Keratinocyte (primary cell): ENCODE results near the gene EPB41L4B. TPM values are rescaled to one million over a fixed set of nuclear protein-coding genes. Genes with fewer than 3 reads are reported as not detected.

Experiments used
- DNase-seq: peaks from one replicate; pipeline ENCODE4 v3.0.0-alpha.2; 2011; ENCODE audit warnings: low read depth, missing footprints, low spot score
- FAIRE-seq: peaks from 2 replicates; lab custom pipeline; 2011; peaks lifted over from hg19 to GRCh38; lab: Jason Lieb, UNC
- H2AFZ ChIP-seq: 2 replicates; pipeline ENCODE4 v1.6.0; 2012; ENCODE audit warnings: low read length, control low read depth, inconsistent platforms; ENCODE audit not compliant: control insufficient read depth
- H3K27ac ChIP-seq: 2 replicates; pipeline ENCODE4 v1.5.1; 2011; ENCODE audit warnings: low read length; ENCODE audit not compliant: control insufficient read depth, insufficient read depth
- H3K27me3 ChIP-seq: 3 replicates; pipeline ENCODE4 v1.6.0; 2011; ENCODE audit warnings: low read length; ENCODE audit not compliant: control insufficient read depth, insufficient read depth; ENCODE audit errors: extremely low read depth
- H3K36me3 ChIP-seq, 2 experiments: 2 replicates in 1 of 2; 3 replicates in 1 of 2; pipeline ENCODE4 v1.5.1; 2011; ENCODE audit warnings: low read length in 2 of 2, mild to moderate bottlenecking in 1 of 2; ENCODE audit not compliant: control insufficient read depth in 2 of 2, insufficient read depth in 2 of 2; ENCODE audit errors: extremely low read depth in 1 of 2
- H3K4me1 ChIP-seq: 3 replicates; pipeline ENCODE4 v1.5.1; 2011; ENCODE audit warnings: low read length; ENCODE audit not compliant: control insufficient read depth, insufficient read depth; ENCODE audit errors: extremely low read depth
- H3K4me2 ChIP-seq: 3 replicates; pipeline ENCODE4 v1.6.0; 2011; ENCODE audit warnings: low read depth, low read length; ENCODE audit not compliant: control insufficient read depth, insufficient read depth; ENCODE audit errors: extremely low read depth
- H3K4me3 ChIP-seq, 3 experiments: fragments of 200-600 bp in 1 of 3; sonication (generic) in 1 of 3; 2 replicates in 2 of 3; 3 replicates in 1 of 3; pipeline ENCODE4 v1.5.1; 2011 to 2016; ENCODE audit warnings: low read length in 3 of 3, mild to moderate bottlenecking in 3 of 3, control low read depth in 2 of 3, inconsistent platforms in 1 of 3, low read depth in 1 of 3, mixed read lengths in 1 of 3, mixed run types in 1 of 3, moderate library complexity in 1 of 3; ENCODE audit not compliant: control insufficient read depth in 2 of 3, insufficient read depth in 2 of 3; ENCODE audit errors: extremely low read depth in 1 of 3
- H3K79me2 ChIP-seq: 2 replicates; pipeline ENCODE4 v1.6.0; 2012; ENCODE audit warnings: low read length; ENCODE audit not compliant: control insufficient read depth, insufficient read depth
- H3K9ac ChIP-seq: 3 replicates; pipeline ENCODE4 v1.6.0; 2011; ENCODE audit warnings: low read length; ENCODE audit not compliant: control insufficient read depth, insufficient read depth; ENCODE audit errors: extremely low read depth
- H3K9me1 ChIP-seq: 3 replicates; pipeline ENCODE4 v1.6.0; 2011; ENCODE audit warnings: low read length; ENCODE audit not compliant: control insufficient read depth, insufficient read depth; ENCODE audit errors: extremely low read depth
- H3K9me3 ChIP-seq: 2 replicates; pipeline ENCODE4 v1.5.1; 2012; ENCODE audit warnings: low read depth, low read length; ENCODE audit not compliant: control insufficient read depth
- H4K20me1 ChIP-seq: 3 replicates; pipeline ENCODE4 v1.6.0; 2011; ENCODE audit warnings: low read length; ENCODE audit not compliant: control insufficient read depth, insufficient read depth; ENCODE audit errors: extremely low read depth
- EZH2 ChIP-seq: IDR thresholded peaks from one replicate; pipeline ENCODE4 v1.6.1; 2012; ENCODE audit warnings: inconsistent platforms, mild to moderate bottlenecking, low read length, moderate library complexity
- dilution Hi-C: fragments of 300-500 bp; cut with MboI; formaldehyde crosslinking; loops from one replicate; pipeline ENCODE4 v1.7.0; 2020; ENCODE audit warnings: low sequenced_read_pairs; ENCODE audit not compliant: extremely low pct_ligation_motif_present
- polyA plus RNA-seq, 5 experiments: library from polyadenylated mRNA; depleted of rRNA in 3 of 5; stranded (reverse) in 3 of 5; stranded (forward) in 1 of 5; unstranded in 1 of 5; fragments of >200 nt; gene quantifications; 1 replicate in 1 of 5; 2 replicates in 3 of 5; 3 replicates in 1 of 5; pipeline versions ENCODE4 v1.2.1 to v1.2.3, GENCODE V29; 2011 to 2012; ENCODE audit warnings: missing spikeins in 2 of 5, low read depth in 1 of 5, low replicate concordance in 1 of 5
- TF ChIP-seq, protein P1 (sequence below), 3 experiments: IDR thresholded peaks in 1 of 3; conservative IDR thresholded peaks in 1 of 3; optimal IDR thresholded peaks in 1 of 3; 2 replicates in 2 of 3; 3 replicates in 1 of 3; pipeline versions ENCODE3 to v1.5.1; 2011; ENCODE audit warnings: low read length in 3 of 3, mild to moderate bottlenecking in 3 of 3, moderate library complexity in 2 of 3, control low read depth in 1 of 3, inconsistent platforms in 1 of 3; ENCODE audit not compliant: insufficient read depth in 2 of 3; ENCODE audit errors: extremely low read depth in 1 of 3

EPB41L4B gene
- polyA plus RNA-seq, 1 donor (not counting 4 experiments of a cell fraction or from before 2014, with no cell fraction given), result 13.7 TPM

DNA sequence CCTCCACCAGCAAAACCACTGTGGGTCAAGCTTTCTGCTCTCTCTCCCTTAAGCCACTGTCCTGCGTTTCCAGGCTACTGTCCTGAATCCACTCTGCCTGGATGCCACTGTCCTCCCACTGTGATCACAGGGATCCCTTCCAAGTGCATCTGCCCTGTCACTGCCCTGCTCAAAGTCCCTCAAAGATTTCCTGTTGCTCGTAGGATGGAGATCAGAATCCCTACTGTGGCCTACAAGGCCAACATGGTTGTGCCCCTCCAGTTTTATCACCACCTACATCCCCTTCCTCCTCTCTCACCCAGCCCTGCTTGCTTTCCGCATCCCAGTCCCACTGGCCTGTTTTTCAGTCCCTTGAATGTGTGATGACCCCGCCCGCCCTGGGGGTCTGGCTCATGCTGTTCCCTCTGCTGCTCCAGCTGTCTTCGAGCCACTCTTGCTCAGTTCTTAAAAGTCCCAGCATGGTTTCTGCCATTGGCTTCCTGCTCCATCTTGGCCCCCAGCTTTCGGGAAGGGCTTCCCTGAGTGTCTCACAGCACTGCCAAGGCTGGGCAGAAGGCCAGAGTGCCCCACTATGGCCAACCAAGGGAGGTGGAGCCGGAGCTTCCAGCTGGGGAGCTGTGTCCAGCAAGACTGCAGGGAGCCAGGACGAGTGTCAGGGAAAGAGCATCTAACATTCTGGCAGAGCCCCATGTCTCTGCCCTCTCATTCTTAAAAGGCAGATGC is 140.9 kb downstream of the EPB41L4B start:
- no peak for FAIRE-seq
- Histone ChIP-seq H3K9me1 (no peaks in the 10 kb centered on the region), H3K4me1 (no peaks in the 10 kb centered on the region), H4K20me1 (no peaks in the 10 kb centered on the region), H3K27me3 (peaks cover 7% of the 10 kb centered on the region), H3K9me3 (no peaks in the 10 kb centered on the region), H3K27ac (no peak overlapping the region), H3K9ac (no peak overlapping the region), H3K36me3 (no peaks in the 10 kb centered on the region), H3K4me2 (no peak overlapping the region), H2AFZ (no peak overlapping the region), H3K79me2 (no peaks in the 10 kb centered on the region), H3K4me3 (no peak overlapping the region)
- no peak for DNase-seq
- dilution Hi-C loops, result loop anchor here (10.0 kb wide), 1 partner anchor 55 kb away; no protein-coding TSS in a partner anchor
- no peak for TF ChIP-seq EZH2
- TF ChIP-seq, protein P1, sequence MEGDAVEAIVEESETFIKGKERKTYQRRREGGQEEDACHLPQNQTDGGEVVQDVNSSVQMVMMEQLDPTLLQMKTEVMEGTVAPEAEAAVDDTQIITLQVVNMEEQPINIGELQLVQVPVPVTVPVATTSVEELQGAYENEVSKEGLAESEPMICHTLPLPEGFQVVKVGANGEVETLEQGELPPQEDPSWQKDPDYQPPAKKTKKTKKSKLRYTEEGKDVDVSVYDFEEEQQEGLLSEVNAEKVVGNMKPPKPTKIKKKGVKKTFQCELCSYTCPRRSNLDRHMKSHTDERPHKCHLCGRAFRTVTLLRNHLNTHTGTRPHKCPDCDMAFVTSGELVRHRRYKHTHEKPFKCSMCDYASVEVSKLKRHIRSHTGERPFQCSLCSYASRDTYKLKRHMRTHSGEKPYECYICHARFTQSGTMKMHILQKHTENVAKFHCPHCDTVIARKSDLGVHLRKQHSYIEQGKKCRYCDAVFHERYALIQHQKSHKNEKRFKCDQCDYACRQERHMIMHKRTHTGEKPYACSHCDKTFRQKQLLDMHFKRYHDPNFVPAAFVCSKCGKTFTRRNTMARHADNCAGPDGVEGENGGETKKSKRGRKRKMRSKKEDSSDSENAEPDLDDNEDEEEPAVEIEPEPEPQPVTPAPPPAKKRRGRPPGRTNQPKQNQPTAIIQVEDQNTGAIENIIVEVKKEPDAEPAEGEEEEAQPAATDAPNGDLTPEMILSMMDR (optimal IDR thresholded peaks at IDR 0.05 in 1 of 3, IDR thresholded peaks at IDR 0.05 in 1 of 3, conservative IDR thresholded peaks at IDR 0.05 in 1 of 3; ENCODE audit: extremely low read depth in 1 of 3, insufficient read depth in 2 of 3, low read length in 3 of 3), result no peak

DNA sequence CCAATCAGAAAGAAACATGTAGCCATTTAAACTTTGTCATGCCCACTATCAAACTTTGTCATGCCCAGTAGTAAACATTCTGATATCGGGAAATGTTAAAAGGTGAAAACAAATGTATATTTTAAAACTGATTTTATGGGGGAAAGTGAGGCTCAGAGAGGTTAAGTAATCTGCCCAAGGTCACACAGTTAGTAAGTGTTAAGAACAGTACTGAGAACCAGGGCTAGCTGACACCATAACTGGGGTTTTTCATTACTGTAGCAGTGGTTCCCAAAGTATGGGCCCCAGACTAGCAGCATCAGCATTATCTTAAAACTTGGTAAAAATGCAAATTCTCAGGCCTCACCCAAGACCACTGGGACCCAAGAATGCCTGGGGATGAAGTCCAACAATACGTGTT is 143.9 kb downstream of the EPB41L4B start:
- Histone ChIP-seq H3K4me2 (no peak overlapping the region), H3K27ac (no peak overlapping the region), H4K20me1 (no peaks in the 10 kb centered on the region), H3K4me1 (no peaks in the 10 kb centered on the region), H3K36me3 (no peaks in the 10 kb centered on the region), H3K4me3 (no peak overlapping the region), H3K9me1 (no peaks in the 10 kb centered on the region), H2AFZ (no peak overlapping the region), H3K27me3 (peaks cover 7% of the 10 kb centered on the region), H3K79me2 (no peaks in the 10 kb centered on the region), H3K9me3 (no peaks in the 10 kb centered on the region), H3K9ac (no peak overlapping the region)
- no peak for FAIRE-seq
- dilution Hi-C loops, result no loop called here
- DNase-seq, result no peak
- TF ChIP-seq, protein P1 (optimal IDR thresholded peaks at IDR 0.05 in 1 of 3, IDR thresholded peaks at IDR 0.05 in 1 of 3, conservative IDR thresholded peaks at IDR 0.05 in 1 of 3; ENCODE audit: extremely low read depth in 1 of 3, insufficient read depth in 2 of 3, low read length in 3 of 3), result no peak
- TF ChIP-seq EZH2, result no peak
